Natural killer cell (primary cell): ENCODE data around the gene PNISR. TPM values are rescaled to one million over a fixed set of nuclear protein-coding genes. Genes with fewer than 3 reads are reported as not detected.

Experiments used
- ATAC-seq, 3 donors: fragments of 150-1000 bp in 2 of 3; fragments of 200-7000 bp in 1 of 3; cut with Tn5 transposase; 1 replicate in 1 of 3; 2 replicates in 2 of 3; pipeline ENCODE4 v1.10.0; 2021; ENCODE audit warnings: mild to moderate bottlenecking in 2 of 3, moderate library complexity in 2 of 3
- DNase-seq, 2 donors: peaks; one replicate each; pipeline versions ENCODE4 v3.0.0 to v3.0.0-alpha.2; 2013 to 2021; ENCODE audit warnings: mixed read lengths in 1 of 2
- H3K27ac ChIP-seq: one replicate; pipeline ENCODE4 v1.5.1; 2013; ENCODE audit warnings: mild to moderate bottlenecking, low read length
- H3K27me3 ChIP-seq: one replicate; pipeline ENCODE4 v1.6.1; 2013; ENCODE audit warnings: low read length; ENCODE audit not compliant: control insufficient read depth, insufficient read depth
- H3K36me3 ChIP-seq: one replicate; pipeline ENCODE4 v1.6.1; 2013; ENCODE audit warnings: low read length; ENCODE audit not compliant: control insufficient read depth, insufficient read depth
- H3K4me1 ChIP-seq: one replicate; pipeline ENCODE4 v1.6.1; 2013; ENCODE audit warnings: low read length; ENCODE audit not compliant: control insufficient read depth, insufficient read depth
- H3K4me3 ChIP-seq: one replicate; pipeline ENCODE4 v1.5.1; 2013; ENCODE audit warnings: low read length
- H3K9me3 ChIP-seq: one replicate; pipeline ENCODE4 v1.6.1; 2013; ENCODE audit warnings: low read length; ENCODE audit not compliant: control insufficient read depth, insufficient read depth
- H3K27ac Mint-ChIP-seq, 2 donors: one replicate each; pipeline ENCODE4 v1.8.0; 2022; ENCODE audit warnings: mild to moderate bottlenecking in 2 of 2, mixed read lengths in 2 of 2, moderate library complexity in 1 of 2
- H3K27me3 Mint-ChIP-seq, 2 donors: one replicate each; pipeline ENCODE4 v1.8.0; 2022; ENCODE audit warnings: low read depth in 2 of 2, mixed read lengths in 2 of 2
- H3K36me3 Mint-ChIP-seq: one replicate; pipeline ENCODE4 v1.8.0; 2022; ENCODE audit warnings: mixed read lengths
- H3K4me1 Mint-ChIP-seq, 2 donors: one replicate each; pipeline ENCODE4 v1.8.0; 2022; ENCODE audit warnings: mixed read lengths in 2 of 2
- H3K4me3 Mint-ChIP-seq: one replicate; pipeline ENCODE4 v1.8.0; 2022; ENCODE audit warnings: mild to moderate bottlenecking, moderate library complexity, mixed read lengths
- H3K9me3 Mint-ChIP-seq, 2 donors: one replicate each; pipeline ENCODE4 v1.8.0; 2022; ENCODE audit warnings: mixed read lengths in 2 of 2
- CTCF ChIP-seq: fragments of 200-600 bp; IDR thresholded peaks from one replicate; pipeline ENCODE4 v1.8.0; 2022; ENCODE audit warnings: antibody characterized with exemption
- WGBS: methylation state at CpG from one replicate; pipeline ENCODE4 v1.1.7; 2013; ENCODE audit warnings: missing lambda C conversion rate; ENCODE audit not compliant: insufficient coverage; 5-methylcytosine and 5-hydroxymethylcytosine counted together
- intact Hi-C: fragments of 100-400 bp; cut with micrococcal nuclease; formaldehyde crosslinking; loops from one replicate; pipeline ENCODE4 v1.14.2; 2022
- total RNA-seq, 4 donors: library from RNA; stranded (reverse); fragments of 120-200 nt in 1 of 4; gene quantifications; one replicate each; pipeline versions ENCODE4 v1.2.3 to v1.2.4, GENCODE V29; 2013 to 2022

The PNISR gene
- total RNA-seq, 3 donors from 2014 or later (not counting 1 experiment from before 2014, with no cell fraction given) = 289 to 320 (median 308) TPM

DNA sequence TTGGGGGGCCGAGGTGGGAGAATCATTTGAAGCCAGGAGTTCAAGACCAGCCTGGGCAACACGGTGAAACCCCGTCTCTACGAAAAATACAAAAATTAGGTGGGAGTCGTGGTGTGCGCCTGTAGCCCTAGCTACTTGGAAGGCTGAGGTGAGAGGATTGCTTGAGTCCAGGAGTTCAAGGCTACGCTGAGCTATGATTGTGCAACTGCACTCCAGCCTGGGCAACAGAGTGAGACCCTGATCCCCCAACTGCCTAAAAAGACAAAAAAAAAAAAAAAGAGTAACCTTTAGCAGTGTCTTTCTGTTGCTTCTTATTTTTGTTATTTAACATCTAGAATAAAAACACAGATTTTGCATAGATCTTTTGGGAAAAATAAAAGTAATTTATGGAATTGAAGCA is 18.0 kb downstream of the PNISR start:
- 85% methylated on average over 7 of the region's 7 CpGs for WGBS
- H3K36me3 Mint-ChIP-seq = peaks cover 33% of the 10 kb centered on the region

GRCh38 chr6:99402448-99402847 is 22.7 kb downstream of the PNISR start:
- TF ChIP-seq CTCF = no peak
- intact Hi-C loops = no loop called here
- Mint-ChIP-seq H3K27me3 (no peaks in the 10 kb centered on the region), H3K9me3 (no peaks in the 10 kb centered on the region), H3K4me3 (no peak overlapping the region), H3K27ac (no peak overlapping the region), H3K36me3 (peaks cover 35% of the 10 kb centered on the region), H3K4me1 (no peaks in the 10 kb centered on the region)
- H3K27ac ChIP-seq = no peak overlapping the region
- H3K36me3 ChIP-seq = peaks cover 83% of the 10 kb centered on the region
- H3K27me3 ChIP-seq = no peaks in the 10 kb centered on the region
- H3K4me1 ChIP-seq = no peaks in the 10 kb centered on the region
- no peak overlapping the region for H3K4me3 ChIP-seq
- no peaks in the 10 kb centered on the region for H3K9me3 ChIP-seq
- ATAC-seq (no peak), DNase-seq (no peak)
- 87% methylated on average over 5 of the region's 5 CpGs for WGBS

More for the DNA sequence above, 18.0 kb downstream of the PNISR start:
- ATAC-seq (no peak), DNase-seq (no peak)
- H3K36me3 ChIP-seq = peaks cover 77% of the 10 kb centered on the region
- H3K9me3 Mint-ChIP-seq = no peaks in the 10 kb centered on the region
- peak overlapping the region; percentile 23 to 24 for H3K27ac Mint-ChIP-seq
- H3K4me3 ChIP-seq = no peak overlapping the region
- H3K27me3 Mint-ChIP-seq = no peaks in the 10 kb centered on the region
- no peak for TF ChIP-seq CTCF
- no peaks in the 10 kb centered on the region for H3K27me3 ChIP-seq
- intact Hi-C loops = no loop called here
- no peak overlapping the region for H3K4me3 Mint-ChIP-seq
- H3K4me1 ChIP-seq = no peaks in the 10 kb centered on the region
- H3K9me3 ChIP-seq = no peaks in the 10 kb centered on the region
- H3K4me1 Mint-ChIP-seq = peaks cover 5 to 12% of the 10 kb centered on the region in 2 donors
- H3K27ac ChIP-seq = no peak overlapping the region

GRCh38 chr6:99397287-99397686 is 27.8 kb downstream of the PNISR start:
- peaks cover 6 to 8% of the 10 kb centered on the region in 2 donors for H3K4me1 Mint-ChIP-seq
- H3K4me3 Mint-ChIP-seq = no peak overlapping the region
- no peak overlapping the region for H3K4me3 ChIP-seq
- intact Hi-C loops = no loop called here
- DNase-seq = no peak
- TF ChIP-seq CTCF = no peak
- H3K27me3 ChIP-seq = no peaks in the 10 kb centered on the region
- no peaks in the 10 kb centered on the region for H3K27me3 Mint-ChIP-seq
- WGBS = 50% methylated on average over 1 of the region's 1 CpG
- H3K27ac ChIP-seq = no peak overlapping the region
- ATAC-seq = no peak
- H3K4me1 ChIP-seq = peaks cover 4% of the 10 kb centered on the region
- H3K36me3 Mint-ChIP-seq = peaks cover 16% of the 10 kb centered on the region
- no peaks in the 10 kb centered on the region for H3K9me3 Mint-ChIP-seq
- no peaks in the 10 kb centered on the region for H3K9me3 ChIP-seq
- no peak overlapping the region for H3K27ac Mint-ChIP-seq
- H3K36me3 ChIP-seq = peaks cover 34% of the 10 kb centered on the region
